ENCODE data around the gene HILPDA. TPM values are rescaled to one million over a fixed set of nuclear protein-coding genes. Genes with fewer than 3 reads are reported as not detected.

Gene HILPDA
- polyA plus RNA-seq, 1 donor (not counting 4 experiments of a cell fraction or from before 2014, with no cell fraction given): 17.9 TPM

GRCh38 chr7:128410451-128410753 lies 45.3 kb upstream of the HILPDA start:
- H2AFZ ChIP-seq (ENCODE audit: control insufficient read depth, low read length): peak overlapping the region; percentile 99

GRCh38 chr7:128415217-128415785 lies 40.4 kb upstream of the HILPDA start:
- peaks cover 4% of the 10 kb centered on the region for H3K4me1 ChIP-seq (ENCODE audit: control insufficient read depth, extremely low read depth, insufficient read depth, low read length)
- no peak overlapping the region for H3K4me3 ChIP-seq (ENCODE audit: control insufficient read depth in 2 of 3, extremely low read depth in 1 of 3, insufficient read depth in 2 of 3, low read depth in 1 of 3, low read length in 3 of 3)
- H3K9me3 ChIP-seq (ENCODE audit: control insufficient read depth, low read depth, low read length): no peaks in the 10 kb centered on the region
- H3K9me1 ChIP-seq (ENCODE audit: control insufficient read depth, extremely low read depth, insufficient read depth, low read length): no peaks in the 10 kb centered on the region
- FAIRE-seq: no peak
- no peak for TF ChIP-seq EZH2 (IDR thresholded peaks at IDR 0.05; ENCODE audit: low read length)
- TF ChIP-seq CTCF (optimal IDR thresholded peaks at IDR 0.05 in 1 of 3, IDR thresholded peaks at IDR 0.05 in 1 of 3, conservative IDR thresholded peaks at IDR 0.05 in 1 of 3; ENCODE audit: extremely low read depth in 1 of 3, insufficient read depth in 2 of 3, low read length in 3 of 3): no peak
- H4K20me1 ChIP-seq (ENCODE audit: control insufficient read depth, extremely low read depth, insufficient read depth, low read length): no peaks in the 10 kb centered on the region
- H3K4me2 ChIP-seq (ENCODE audit: control insufficient read depth, extremely low read depth, insufficient read depth, low read depth, low read length): no peak overlapping the region
- no peaks in the 10 kb centered on the region for H3K36me3 ChIP-seq (ENCODE audit: control insufficient read depth in 2 of 2, extremely low read depth in 1 of 2, insufficient read depth in 2 of 2, low read length in 2 of 2)
- DNase-seq (ENCODE audit: low read depth, low spot score): no peak
- no peaks in the 10 kb centered on the region for H3K27me3 ChIP-seq (ENCODE audit: control insufficient read depth, extremely low read depth, insufficient read depth, low read length)
- no peak overlapping the region for H3K9ac ChIP-seq (ENCODE audit: control insufficient read depth, extremely low read depth, insufficient read depth, low read length)
- no peaks in the 10 kb centered on the region for H3K79me2 ChIP-seq (ENCODE audit: control insufficient read depth, insufficient read depth, low read length)
- dilution Hi-C loops (cut with MboI; ENCODE audit: extremely low pct_ligation_motif_present, low sequenced_read_pairs): no loop called here
- no peak overlapping the region for H2AFZ ChIP-seq (ENCODE audit: control insufficient read depth, low read length)
- no peak overlapping the region for H3K27ac ChIP-seq (ENCODE audit: control insufficient read depth, insufficient read depth, low read length)

More at GRCh38 chr7:128410451-128410753, 45.3 kb upstream of the HILPDA start:
- H3K4me2 ChIP-seq (ENCODE audit: control insufficient read depth, extremely low read depth, insufficient read depth, low read depth, low read length): peak overlapping the region; percentile 99
- H3K27me3 ChIP-seq (ENCODE audit: control insufficient read depth, extremely low read depth, insufficient read depth, low read length): no peaks in the 10 kb centered on the region
- peaks cover under 1% of the 10 kb centered on the region for H3K79me2 ChIP-seq (ENCODE audit: control insufficient read depth, insufficient read depth, low read length)
- no peak for DNase-seq (ENCODE audit: low read depth, low spot score)
- FAIRE-seq: peak; percentile 53
- no peaks in the 10 kb centered on the region for H3K36me3 ChIP-seq (ENCODE audit: control insufficient read depth in 2 of 2, extremely low read depth in 1 of 2, insufficient read depth in 2 of 2, low read length in 2 of 2)
- H3K9me1 ChIP-seq (ENCODE audit: control insufficient read depth, extremely low read depth, insufficient read depth, low read length): no peaks in the 10 kb centered on the region
- peaks cover 27% of the 10 kb centered on the region for H3K4me1 ChIP-seq (ENCODE audit: control insufficient read depth, extremely low read depth, insufficient read depth, low read length)
- dilution Hi-C loops (cut with MboI; ENCODE audit: extremely low pct_ligation_motif_present, low sequenced_read_pairs): no loop called here
- H3K4me3 ChIP-seq (ENCODE audit: control insufficient read depth in 2 of 3, extremely low read depth in 1 of 3, insufficient read depth in 2 of 3, low read depth in 1 of 3, low read length in 3 of 3): peak overlapping the region; percentile 60 to 91 (median 71)
- peak overlapping the region; percentile 73 for H3K9ac ChIP-seq (ENCODE audit: control insufficient read depth, extremely low read depth, insufficient read depth, low read length)
- no peaks in the 10 kb centered on the region for H3K9me3 ChIP-seq (ENCODE audit: control insufficient read depth, low read depth, low read length)
- H3K27ac ChIP-seq (ENCODE audit: control insufficient read depth, insufficient read depth, low read length): peak overlapping the region; percentile 63
- TF ChIP-seq CTCF (optimal IDR thresholded peaks at IDR 0.05 in 1 of 3, IDR thresholded peaks at IDR 0.05 in 1 of 3, conservative IDR thresholded peaks at IDR 0.05 in 1 of 3; ENCODE audit: extremely low read depth in 1 of 3, insufficient read depth in 2 of 3, low read length in 3 of 3) (no peak), EZH2 (IDR thresholded peaks at IDR 0.05; ENCODE audit: low read length) (no peak)
- no peaks in the 10 kb centered on the region for H4K20me1 ChIP-seq (ENCODE audit: control insufficient read depth, extremely low read depth, insufficient read depth, low read length)

Measured in keratinocyte (primary cell).